ENCODE results near the gene FHL1. TPM values are rescaled to one million over a fixed set of nuclear protein-coding genes. Genes with fewer than 3 reads are reported as not detected.

Gene FHL1
- polyA plus RNA-seq, 3 donors: 0.75 to 4.0 (median 0.98) TPM

GRCh38 chrX:136203951-136204350, 56.6 kb downstream of the FHL1 start:
- H4K20me1 ChIP-seq (ENCODE audit: insufficient read depth, low read length): no peaks in the 10 kb centered on the region
- no peaks in the 10 kb centered on the region for H3K79me2 ChIP-seq (ENCODE audit: insufficient read depth, low read length)
- no peak overlapping the region for H3K4me3 ChIP-seq (replicated peaks in 1 of 3; ENCODE audit: low read depth in 2 of 3, low read length in 3 of 3)
- no peaks in the 10 kb centered on the region for H3K36me3 ChIP-seq (replicated peaks in 1 of 2; ENCODE audit: control insufficient read depth in 1 of 2, insufficient read depth in 2 of 2, low read length in 2 of 2)
- H2AFZ ChIP-seq (ENCODE audit: insufficient read depth, low read depth, low read length, poor library complexity, severe bottlenecking): no peak overlapping the region
- Mint-ChIP-seq H3K27me3 (ENCODE audit: low read depth in 3 of 3) (peaks cover 0 to 4% (median 0%) of the 10 kb centered on the region in 3 donors), H3K4me3 (no peak overlapping the region), H3K36me3 (no peaks in the 10 kb centered on the region), H3K9me3 (no peaks in the 10 kb centered on the region), H3K27ac (no peak overlapping the region), H3K4me1 (peaks cover 9% of the 10 kb centered on the region)
- intact Hi-C loops (cut with micrococcal nuclease): no loop called here
- no peak overlapping the region for H3K4me2 ChIP-seq (replicated peaks; ENCODE audit: extremely low read depth, low read length, poor library complexity, severe bottlenecking)
- peaks cover 0 to 11% of the 10 kb centered on the region in 2 donors for H3K4me1 ChIP-seq (ENCODE audit: control insufficient read depth in 1 of 2, insufficient read depth in 2 of 2, low read length in 2 of 2)
- WGBS (ENCODE audit: insufficient coverage): no CpG with 5 or more reads among the region's 3 CpGs
- DNase-seq: no peak
- no peaks in the 10 kb centered on the region for H3K9me3 ChIP-seq (replicated peaks in 1 of 2; ENCODE audit: control insufficient read depth in 1 of 2, insufficient read depth in 1 of 2, low read length in 2 of 2)
- H3K9ac ChIP-seq (ENCODE audit: insufficient read depth, low read length, poor library complexity, severe bottlenecking): no peak overlapping the region
- no peak overlapping the region for H3K27ac ChIP-seq (ENCODE audit: low read depth in 1 of 2, low read length in 2 of 2)
- no peaks in the 10 kb centered on the region for H3K27me3 ChIP-seq (ENCODE audit: control insufficient read depth in 2 of 2, insufficient read depth in 2 of 2, low read length in 2 of 2)
- TF ChIP-seq CTCF (IDR thresholded peaks at IDR 0.05): no peak

GRCh38 chrX:136204571-136204970, 57.2 kb downstream of the FHL1 start:
- H3K4me3 Mint-ChIP-seq: no peak overlapping the region
- peak; percentile 32 to 63 (median 40) for DNase-seq

More at GRCh38 chrX:136204571-136204970, 57.2 kb downstream of the FHL1 start:
- Histone ChIP-seq H2AFZ (ENCODE audit: insufficient read depth, low read depth, low read length, poor library complexity, severe bottlenecking) (no peak overlapping the region), H3K9ac (ENCODE audit: insufficient read depth, low read length, poor library complexity, severe bottlenecking) (no peak overlapping the region), H3K4me2 (replicated peaks; ENCODE audit: extremely low read depth, low read length, poor library complexity, severe bottlenecking) (no peak overlapping the region), H4K20me1 (ENCODE audit: insufficient read depth, low read length) (no peaks in the 10 kb centered on the region), H3K27me3 (ENCODE audit: control insufficient read depth in 2 of 2, insufficient read depth in 2 of 2, low read length in 2 of 2) (no peaks in the 10 kb centered on the region), H3K4me1 (ENCODE audit: control insufficient read depth in 1 of 2, insufficient read depth in 2 of 2, low read length in 2 of 2) (peaks cover 2 to 14% of the 10 kb centered on the region in 2 donors), H3K36me3 (replicated peaks in 1 of 2; ENCODE audit: control insufficient read depth in 1 of 2, insufficient read depth in 2 of 2, low read length in 2 of 2) (no peaks in the 10 kb centered on the region), H3K9me3 (replicated peaks in 1 of 2; ENCODE audit: control insufficient read depth in 1 of 2, insufficient read depth in 1 of 2, low read length in 2 of 2) (no peaks in the 10 kb centered on the region), H3K27ac (ENCODE audit: low read depth in 1 of 2, low read length in 2 of 2) (no peak overlapping the region), H3K79me2 (ENCODE audit: insufficient read depth, low read length) (no peaks in the 10 kb centered on the region), H3K4me3 (replicated peaks in 1 of 3; ENCODE audit: low read depth in 2 of 3, low read length in 3 of 3) (no peak overlapping the region)
- Mint-ChIP-seq H3K4me1 (peaks cover 11% of the 10 kb centered on the region), H3K36me3 (no peaks in the 10 kb centered on the region), H3K27ac (peak overlapping the region in 5 of 7 donors; percentile 20 to 75 (median 36)), H3K9me3 (peaks cover 0 to 2% (median 0%) of the 10 kb centered on the region in 7 donors), H3K27me3 (ENCODE audit: low read depth in 3 of 3) (peaks cover 0 to 7% (median 0%) of the 10 kb centered on the region in 3 donors)
- TF ChIP-seq CTCF (IDR thresholded peaks at IDR 0.05): no peak
- intact Hi-C loops (cut with micrococcal nuclease): no loop called here
- no CpG with 5 or more reads among the region's 2 CpGs for WGBS (ENCODE audit: insufficient coverage)

Data from CD14-positive monocyte (primary cell).